ENCODE data around the gene PLA2G1B.

Gene PLA2G1B

DNA sequence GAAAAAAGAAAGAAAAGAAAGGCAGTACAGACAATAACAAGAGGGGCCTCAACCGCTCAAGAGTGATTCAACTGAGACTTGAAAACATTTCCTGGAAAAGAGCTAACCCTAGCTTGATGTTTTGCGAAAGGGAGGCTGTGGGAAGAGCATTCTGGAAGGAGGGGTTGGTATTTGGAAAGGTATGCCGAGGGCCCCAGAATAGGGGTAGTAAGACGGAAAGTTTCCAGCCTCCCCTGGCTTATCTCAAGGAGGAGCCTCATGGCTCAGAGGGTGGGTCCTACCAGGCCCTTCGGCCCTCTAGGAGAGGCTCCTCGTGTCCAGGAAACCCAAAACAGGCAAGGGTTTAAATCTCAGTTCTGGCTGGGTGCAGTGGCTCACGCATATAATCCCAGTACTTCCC lies 44.3 kb downstream of the PLA2G1B start:
- H3K4me1 ChIP-seq (ENCODE audit: insufficient read depth, low read length): no peaks in the 10 kb centered on the region
- TF ChIP-seq CTCF (IDR thresholded peaks at IDR 0.05; ENCODE audit: borderline replicate concordance, extremely low read depth, low read length, poor library complexity, severe bottlenecking): no peak
- no peak for TF ChIP-seq EZH2 (IDR thresholded peaks at IDR 0.05; ENCODE audit: borderline replicate concordance, low read depth, low read length, severe bottlenecking)
- no peak overlapping the region for H2AFZ ChIP-seq (ENCODE audit: low read depth, low read length)
- no peak overlapping the region for H3K27ac ChIP-seq (ENCODE audit: low read length)
- H3K9ac ChIP-seq (ENCODE audit: low read depth, low read length): no peak overlapping the region
- no peaks in the 10 kb centered on the region for H3K36me3 ChIP-seq (ENCODE audit: insufficient read depth, low read length)
- no peaks in the 10 kb centered on the region for H3K79me2 ChIP-seq (ENCODE audit: insufficient read depth, low read length)
- H3K9me3 ChIP-seq (ENCODE audit: insufficient read depth, low read length, severe bottlenecking): no peaks in the 10 kb centered on the region
- H3K4me3 ChIP-seq (ENCODE audit: low read depth in 1 of 2, low read length in 2 of 2): no peak overlapping the region
- DNase-seq: no peak
- no peaks in the 10 kb centered on the region for H3K27me3 ChIP-seq (ENCODE audit: insufficient read depth, low read length, poor library complexity)
- no peak overlapping the region for H3K4me2 ChIP-seq (ENCODE audit: insufficient read depth, low read length)
- H4K20me1 ChIP-seq (ENCODE audit: insufficient read depth, low read length): no peaks in the 10 kb centered on the region
- no peak for ATAC-seq (ENCODE audit: insufficient read depth, low read depth)

- Histone ChIP-seq H3K4me1 (ENCODE audit: insufficient read depth, low read length) (no peaks in the 10 kb centered on the region), H3K9me3 (ENCODE audit: insufficient read depth, low read length, severe bottlenecking) (no peaks in the 10 kb centered on the region), H3K27ac (ENCODE audit: low read length) (no peak overlapping the region), H2AFZ (ENCODE audit: low read depth, low read length) (no peak overlapping the region), H3K27me3 (ENCODE audit: insufficient read depth, low read length, poor library complexity) (no peaks in the 10 kb centered on the region), H3K9ac (ENCODE audit: low read depth, low read length) (no peak overlapping the region), H3K79me2 (ENCODE audit: insufficient read depth, low read length) (no peaks in the 10 kb centered on the region), H3K4me2 (ENCODE audit: insufficient read depth, low read length) (no peak overlapping the region), H3K36me3 (ENCODE audit: insufficient read depth, low read length) (no peaks in the 10 kb centered on the region), H4K20me1 (ENCODE audit: insufficient read depth, low read length) (no peaks in the 10 kb centered on the region), H3K4me3 (ENCODE audit: low read depth in 1 of 2, low read length in 2 of 2) (no peak overlapping the region)
- no peak for TF ChIP-seq CTCF (IDR thresholded peaks at IDR 0.05; ENCODE audit: borderline replicate concordance, extremely low read depth, low read length, poor library complexity, severe bottlenecking)
- TF ChIP-seq EZH2 (IDR thresholded peaks at IDR 0.05; ENCODE audit: borderline replicate concordance, low read depth, low read length, severe bottlenecking): no peak
- no peak for DNase-seq
- ATAC-seq (ENCODE audit: insufficient read depth, low read depth): no peak
These were observed 49.2 kb downstream of the PLA2G1B start for GRCh38 chr12:120278137-120279069.

- no peak overlapping the region for H2AFZ ChIP-seq (ENCODE audit: low read depth, low read length)
- H3K79me2 ChIP-seq (ENCODE audit: insufficient read depth, low read length): no peaks in the 10 kb centered on the region
- H3K36me3 ChIP-seq (ENCODE audit: insufficient read depth, low read length): no peaks in the 10 kb centered on the region
- ATAC-seq (ENCODE audit: insufficient read depth, low read depth): no peak
- H3K9ac ChIP-seq (ENCODE audit: low read depth, low read length): no peak overlapping the region
- no peaks in the 10 kb centered on the region for H3K27me3 ChIP-seq (ENCODE audit: insufficient read depth, low read length, poor library complexity)
- no peak for DNase-seq
- H3K27ac ChIP-seq (ENCODE audit: low read length): no peak overlapping the region
- H3K4me3 ChIP-seq (ENCODE audit: low read depth in 1 of 2, low read length in 2 of 2): no peak overlapping the region
- no peaks in the 10 kb centered on the region for H4K20me1 ChIP-seq (ENCODE audit: insufficient read depth, low read length)
- no peak for TF ChIP-seq CTCF (IDR thresholded peaks at IDR 0.05; ENCODE audit: borderline replicate concordance, extremely low read depth, low read length, poor library complexity, severe bottlenecking)
- TF ChIP-seq EZH2 (IDR thresholded peaks at IDR 0.05; ENCODE audit: borderline replicate concordance, low read depth, low read length, severe bottlenecking): no peak
- no peaks in the 10 kb centered on the region for H3K4me1 ChIP-seq (ENCODE audit: insufficient read depth, low read length)
- no peaks in the 10 kb centered on the region for H3K9me3 ChIP-seq (ENCODE audit: insufficient read depth, low read length, severe bottlenecking)
- no peak overlapping the region for H3K4me2 ChIP-seq (ENCODE audit: insufficient read depth, low read length)
These were observed 50.8 kb downstream of the PLA2G1B start for GRCh38 chr12:120276734-120277133.
